NT2/D1 (cell line): ENCODE results near the gene EML6.

Experiments
- SUZ12 ChIP-seq: IDR thresholded peaks from 2 replicates; pipeline ENCODE4 v1.6.1; 2011; ENCODE audit not compliant: insufficient read length, insufficient read depth; ENCODE audit errors: extremely low read depth
- YY1 ChIP-seq: IDR thresholded peaks from 2 replicates; pipeline ENCODE4 v1.6.1; 2011; ENCODE audit not compliant: insufficient read length, insufficient read depth
- ZNF274 ChIP-seq: IDR thresholded peaks from 2 replicates; pipeline ENCODE4 v1.6.1; 2011; ENCODE audit warnings: mild to moderate bottlenecking, low read depth, low read length

DNA sequence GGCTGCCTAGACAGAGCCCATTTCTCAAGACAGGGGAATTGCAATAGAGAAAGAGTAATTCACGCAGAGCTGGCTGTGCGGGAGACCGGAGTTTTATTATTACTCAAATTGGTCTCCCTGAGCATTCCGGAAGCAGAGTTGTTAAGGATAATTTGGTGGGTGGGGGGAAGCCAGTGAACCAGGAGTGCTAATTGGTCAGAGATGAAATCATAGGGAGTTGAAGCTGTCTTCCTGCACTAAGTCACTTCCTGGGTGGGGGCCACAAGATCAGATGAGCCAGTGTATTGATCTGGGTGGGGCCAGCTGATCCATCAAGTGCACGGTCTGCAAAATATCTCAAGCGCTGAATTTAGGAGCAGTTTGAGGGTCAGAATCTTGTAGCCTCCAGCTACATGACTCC lies 242.0 kb downstream of the EML6 start:
- TF ChIP-seq YY1 (no peak), ZNF274 (no peak), SUZ12 (no peak)
